Right lobe of liver (tissue), 6 donors: ENCODE results near the gene NETO2. TPM values are rescaled to one million over a fixed set of nuclear protein-coding genes. Genes with fewer than 3 reads are reported as not detected.
"Not testable (repeated sequence)": the region's sequence is repeated elsewhere in the genome, so short reads cannot be mapped to it uniquely, and the experiment has no call there.

Experiments
- ATAC-seq, 4 donors: fragments of 200-7000 bp; cut with Tn5 transposase; one replicate each; pipeline ENCODE4 v1.9.1; 2020; ENCODE audit warnings: mild to moderate bottlenecking in 4 of 4, moderate library complexity in 4 of 4
- DNase-seq, 3 donors: peaks; one replicate each; pipeline ENCODE4 v3.0.0-alpha.2; 2020
- H3K27ac ChIP-seq, 3 donors: fragments of 200-600 bp; one replicate each; pipeline ENCODE4 v1.8.0; 2022
- H3K27me3 ChIP-seq, 2 donors: fragments of 200-600 bp; one replicate each; pipeline ENCODE4 v1.8.0; 2022
- H3K36me3 ChIP-seq, 4 donors: fragments of 200-600 bp; sonication (generic) in 1 of 4; one replicate each; pipeline versions ENCODE4 v1.5.1 to v1.8.0; 2017 to 2022; ENCODE audit warnings: control low read depth in 1 of 4
- H3K4me1 ChIP-seq, 4 donors: fragments of 200-600 bp; sonication (generic) in 1 of 4; one replicate each; pipeline versions ENCODE4 v1.5.1 to v1.8.0; 2017 to 2022; ENCODE audit warnings: control low read depth in 1 of 4
- H3K4me3 ChIP-seq, 3 donors: fragments of 200-600 bp; one replicate each; pipeline ENCODE4 v1.8.0; 2022
- H3K9me3 ChIP-seq, 4 donors: fragments of 200-600 bp; sonication (generic) in 1 of 4; one replicate each; pipeline versions ENCODE4 v1.5.1 to v1.8.0; 2017 to 2022; ENCODE audit warnings: control low read depth in 1 of 4
- POLR2A ChIP-seq: fragments of 450-650 bp; IDR thresholded peaks from one replicate; pipeline ENCODE4 v1.6.1; 2017; ENCODE audit warnings: antibody characterized with exemption, mild to moderate bottlenecking
- WGBS: methylation state at CpG from one replicate; pipeline ENCODE4 v1.1.6; 2018; ENCODE audit warnings: low coverage, low lambda C conversion rate; ENCODE audit not compliant: insufficient coverage; ENCODE audit errors: missing lambda C conversion rate; 5-methylcytosine and 5-hydroxymethylcytosine counted together
- intact Hi-C, 2 donors: fragments of 100-400 bp; cut with DNase I; formaldehyde crosslinking; loops; one replicate each; pipeline versions ENCODE4 v1.11.2 to v1.14.1; 2022
- total RNA-seq, 6 experiments: library from RNA; depleted of rRNA in 2 of 6; stranded (reverse); fragments of >200 nt in 2 of 6; fragmentation: NEBNext Ultra II Directional in 3 of 6; extraction: Animal tissue kit (Norgen Biotek cat#: 25700) in 3 of 6; gene quantifications; one replicate each; pipeline versions ENCODE4 v1.1.0 to v1.2.4, GENCODE V29; 2016 to 2023
- TF ChIP-seq, protein P1 (sequence below), 4 donors: fragments of 200-600 bp in 3 of 4; fragments of 450-650 bp in 1 of 4; IDR thresholded peaks; one replicate each; pipeline versions ENCODE4 v1.5.1 to v1.8.0; 2016 to 2022; ENCODE audit warnings: antibody characterized with exemption in 4 of 4, mild to moderate bottlenecking in 2 of 4
- donor health status: DM: no; HTN: yes; CAD: no.
- donor health status: DM: no; HTN: no; CAD: no.
- donor health status: DM: no; HTN: no; CAD: no.
- donor health status: DM: no; HTN: yes; CAD: no.
- donor health status: DM: no; HTN: yes; CAD: no.

NETO2 gene
- total RNA-seq, 6 experiments from 2014 or later: 0.29 to 1.6 (median 0.66) TPM

DNA sequence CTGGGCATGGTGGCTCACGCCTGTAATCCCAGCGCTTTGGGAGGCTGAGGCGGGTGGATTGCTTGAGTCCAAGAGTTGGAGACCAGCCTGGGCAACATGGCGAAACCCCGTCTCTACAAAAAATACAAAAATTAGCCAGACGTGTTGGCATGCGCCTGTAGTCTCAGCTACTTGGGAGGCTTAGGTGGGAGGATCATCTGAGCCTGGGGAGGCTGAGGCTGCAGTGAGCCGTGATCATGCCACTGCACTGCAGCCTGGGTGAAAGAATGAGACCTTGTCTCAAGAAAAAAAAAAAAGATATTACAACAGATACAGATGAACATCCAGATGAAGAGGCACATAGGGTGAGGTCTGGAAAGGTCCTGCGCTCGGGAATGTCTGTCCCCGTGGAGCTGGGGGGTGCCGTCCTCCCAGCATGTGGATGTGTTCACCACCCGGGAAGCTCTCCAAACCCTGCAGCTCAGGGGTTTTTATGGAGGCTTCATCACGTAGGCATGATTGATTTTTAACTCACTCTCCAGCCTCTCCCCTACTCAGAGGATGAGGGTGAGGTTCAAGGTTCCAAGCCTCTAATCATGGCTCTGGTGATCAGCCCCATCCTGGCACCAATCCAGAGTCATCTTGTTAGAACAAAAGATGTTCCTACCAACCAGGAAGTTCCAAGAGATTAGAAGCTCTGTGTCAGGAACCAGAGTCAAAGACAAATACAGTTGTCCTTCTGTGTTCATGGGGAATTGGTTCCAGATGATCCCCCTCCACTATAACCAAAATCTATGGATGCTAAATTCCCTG lies 85.3 kb downstream of the NETO2 start:
- Histone ChIP-seq H3K4me3 (no peak overlapping the region), H3K9me3 (no peaks in the 10 kb centered on the region), H3K27me3 (no peaks in the 10 kb centered on the region), H3K27ac (no peak overlapping the region), H3K36me3 (no peaks in the 10 kb centered on the region), H3K4me1 (no peaks in the 10 kb centered on the region)
- intact Hi-C loops: no loop called here
- DNase-seq: peak in 1 of 3 donors; percentile 70
- 58% methylated on average over 14 of the region's 14 CpGs for WGBS
- TF ChIP-seq POLR2A: no peak
- TF ChIP-seq, protein P1, sequence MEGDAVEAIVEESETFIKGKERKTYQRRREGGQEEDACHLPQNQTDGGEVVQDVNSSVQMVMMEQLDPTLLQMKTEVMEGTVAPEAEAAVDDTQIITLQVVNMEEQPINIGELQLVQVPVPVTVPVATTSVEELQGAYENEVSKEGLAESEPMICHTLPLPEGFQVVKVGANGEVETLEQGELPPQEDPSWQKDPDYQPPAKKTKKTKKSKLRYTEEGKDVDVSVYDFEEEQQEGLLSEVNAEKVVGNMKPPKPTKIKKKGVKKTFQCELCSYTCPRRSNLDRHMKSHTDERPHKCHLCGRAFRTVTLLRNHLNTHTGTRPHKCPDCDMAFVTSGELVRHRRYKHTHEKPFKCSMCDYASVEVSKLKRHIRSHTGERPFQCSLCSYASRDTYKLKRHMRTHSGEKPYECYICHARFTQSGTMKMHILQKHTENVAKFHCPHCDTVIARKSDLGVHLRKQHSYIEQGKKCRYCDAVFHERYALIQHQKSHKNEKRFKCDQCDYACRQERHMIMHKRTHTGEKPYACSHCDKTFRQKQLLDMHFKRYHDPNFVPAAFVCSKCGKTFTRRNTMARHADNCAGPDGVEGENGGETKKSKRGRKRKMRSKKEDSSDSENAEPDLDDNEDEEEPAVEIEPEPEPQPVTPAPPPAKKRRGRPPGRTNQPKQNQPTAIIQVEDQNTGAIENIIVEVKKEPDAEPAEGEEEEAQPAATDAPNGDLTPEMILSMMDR (IDR thresholded peaks at IDR 0.05): no peak
- peak; percentile 48 to 91 (median 56) for ATAC-seq

DNA sequence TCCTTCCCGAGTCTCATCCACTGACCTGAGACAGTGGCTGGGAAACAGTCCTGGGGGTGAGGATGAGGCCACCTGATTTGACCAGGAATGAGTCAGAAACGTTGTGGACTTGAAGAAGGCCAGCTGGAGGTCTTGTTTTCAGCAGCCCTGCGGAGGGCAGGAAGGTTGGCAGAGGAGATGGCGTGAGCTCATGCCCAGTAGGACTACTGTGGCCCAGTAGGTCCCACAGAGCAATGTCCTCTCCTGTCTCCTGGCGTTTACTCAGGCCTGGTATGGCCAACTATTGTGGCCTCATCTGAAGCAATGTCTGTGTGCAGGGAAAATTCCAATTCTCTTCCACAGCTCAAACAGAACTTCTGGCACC lies 86.1 kb downstream of the NETO2 start:
- Histone ChIP-seq H3K4me3 (no peak overlapping the region), H3K9me3 (no peaks in the 10 kb centered on the region), H3K4me1 (no peaks in the 10 kb centered on the region), H3K27ac (no peak overlapping the region), H3K27me3 (no peaks in the 10 kb centered on the region), H3K36me3 (no peaks in the 10 kb centered on the region)
- 59% methylated on average over 2 of the region's 5 CpGs for WGBS
- DNase-seq: no peak
- TF ChIP-seq, protein P1 (IDR thresholded peaks at IDR 0.05): no peak
- TF ChIP-seq POLR2A: no peak
- peak in 1 of 4 donors; percentile 64 for ATAC-seq
- intact Hi-C loops: no loop called here

DNA sequence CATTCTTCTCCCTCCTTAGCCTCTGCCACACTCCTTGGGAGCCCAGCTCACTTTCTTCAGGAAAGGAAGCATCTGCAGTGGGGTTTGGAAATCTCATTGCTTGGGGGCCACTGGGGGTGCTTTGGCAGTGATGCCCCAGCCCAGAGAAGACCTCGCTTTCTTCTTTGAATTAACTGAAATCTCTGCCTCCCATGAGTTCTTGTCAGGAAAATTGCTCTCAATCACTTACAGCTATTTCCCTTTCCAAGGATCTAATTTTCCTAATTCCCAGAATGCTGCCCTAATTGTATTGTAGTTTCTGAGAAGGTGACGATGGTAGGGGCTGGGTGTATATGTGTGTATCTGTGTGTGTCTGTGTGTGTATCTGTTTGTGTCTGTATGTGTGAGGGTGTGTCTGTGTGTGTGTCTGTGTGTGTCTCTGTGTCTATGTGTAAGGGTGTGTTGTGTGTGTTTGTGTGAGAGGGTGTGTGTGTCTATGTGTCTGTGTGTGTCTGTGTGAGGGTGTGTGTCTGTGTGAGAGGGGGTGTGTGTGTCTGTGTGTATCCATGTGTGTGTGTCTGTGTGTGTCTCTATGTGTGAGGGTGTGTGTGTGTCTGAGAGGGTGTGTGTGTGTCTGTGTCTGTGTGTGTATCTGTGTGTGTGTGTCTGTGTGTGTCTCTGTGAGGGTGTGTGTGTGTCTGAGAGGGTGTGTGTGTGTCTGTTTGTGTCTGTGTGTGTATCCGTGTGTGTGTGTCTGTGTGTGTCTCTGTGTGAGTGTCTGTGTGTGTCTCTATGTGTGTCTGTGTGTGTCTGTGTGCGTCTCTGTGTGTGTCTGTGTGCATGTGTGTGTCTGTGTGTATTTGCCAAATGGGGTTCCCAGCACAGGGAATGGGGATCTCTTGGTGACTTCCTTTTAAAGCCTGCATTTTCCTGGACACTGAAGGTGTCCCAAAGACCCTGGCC lies 86.8 kb downstream of the NETO2 start:
- no peak for ATAC-seq
- intact Hi-C loops: no loop called here
- DNase-seq: no peak
- WGBS: 79% methylated on average over 2 of the region's 4 CpGs
- H3K36me3 ChIP-seq: no peaks in the 10 kb centered on the region
- no peak overlapping the region for H3K4me3 ChIP-seq
- no peaks in the 10 kb centered on the region for H3K27me3 ChIP-seq
- no peaks in the 10 kb centered on the region for H3K4me1 ChIP-seq
- H3K9me3 ChIP-seq: no peaks in the 10 kb centered on the region
- TF ChIP-seq, protein P1 (IDR thresholded peaks at IDR 0.05): no peak
- no peak for TF ChIP-seq POLR2A
- H3K27ac ChIP-seq: no peak overlapping the region

DNA sequence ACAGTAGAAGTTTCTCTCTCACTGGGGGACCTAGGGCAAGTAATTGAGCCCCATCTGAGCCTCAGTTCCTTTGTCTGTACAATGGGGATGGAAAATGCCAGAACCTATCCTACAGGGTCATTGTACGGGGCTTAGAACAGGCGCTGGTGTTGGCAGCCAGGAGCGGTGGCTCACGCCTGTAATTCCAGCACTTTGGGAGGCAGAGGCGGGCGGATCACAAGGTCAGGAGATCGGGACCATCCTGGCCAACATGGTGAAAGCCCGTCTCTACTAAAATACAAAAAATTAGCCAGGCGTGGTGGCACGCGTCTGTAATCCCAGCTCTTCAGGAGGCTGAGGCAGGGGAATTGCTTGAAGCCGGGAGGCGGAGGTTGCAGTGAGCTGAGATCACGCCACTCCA lies 87.7 kb downstream of the NETO2 start:
- DNase-seq, ATAC-seq: not testable (repeated sequence)
- WGBS: 80% methylated on average over 5 of the region's 14 CpGs

More for the DNA sequence above, 87.7 kb downstream of the NETO2 start:
- intact Hi-C loops, H3K36me3 ChIP-seq, H3K27me3 ChIP-seq, H3K4me1 ChIP-seq, H3K4me3 ChIP-seq, H3K27ac ChIP-seq, H3K9me3 ChIP-seq: not testable (repeated sequence)
